Muscle layer of colon (tissue), 2 donors: ENCODE data around the gene ZNF814.
"Not testable (repeated sequence)": the region's sequence is repeated elsewhere in the genome, so short reads cannot be mapped to it uniquely, and the experiment has no call there.

Experiments used
- H3K27ac ChIP-seq: one replicate; pipeline ENCODE4 v1.7.0; 2013; ENCODE audit warnings: low read depth, mild to moderate bottlenecking, low read length, moderate library complexity
- H3K27me3 ChIP-seq, 2 donors: one replicate each; pipeline ENCODE4 v1.7.0; 2013; ENCODE audit warnings: low read length in 2 of 2, mild to moderate bottlenecking in 2 of 2; ENCODE audit not compliant: insufficient read depth in 2 of 2, control insufficient read depth in 1 of 2
- H3K36me3 ChIP-seq: one replicate; pipeline ENCODE4 v1.7.0; 2013; ENCODE audit warnings: mild to moderate bottlenecking, low read length; ENCODE audit not compliant: insufficient read depth
- H3K4me1 ChIP-seq: one replicate; pipeline ENCODE4 v1.7.0; 2013; ENCODE audit warnings: mild to moderate bottlenecking, low read length; ENCODE audit not compliant: insufficient read depth
- H3K4me3 ChIP-seq, 2 donors: one replicate each; pipeline ENCODE4 v1.7.0; 2013; ENCODE audit warnings: low read length in 2 of 2, low read depth in 1 of 2, mild to moderate bottlenecking in 1 of 2, moderate library complexity in 1 of 2
- H3K9ac ChIP-seq: one replicate; pipeline ENCODE4 v1.7.0; 2013; ENCODE audit warnings: low read length
- H3K9me3 ChIP-seq: one replicate; pipeline ENCODE4 v1.7.0; 2013; ENCODE audit warnings: mild to moderate bottlenecking, low read length
- donor health status: abdominal sarcoma.
- donor health status: Adenocarcinoma of cecum.

ZNF814 gene

DNA sequence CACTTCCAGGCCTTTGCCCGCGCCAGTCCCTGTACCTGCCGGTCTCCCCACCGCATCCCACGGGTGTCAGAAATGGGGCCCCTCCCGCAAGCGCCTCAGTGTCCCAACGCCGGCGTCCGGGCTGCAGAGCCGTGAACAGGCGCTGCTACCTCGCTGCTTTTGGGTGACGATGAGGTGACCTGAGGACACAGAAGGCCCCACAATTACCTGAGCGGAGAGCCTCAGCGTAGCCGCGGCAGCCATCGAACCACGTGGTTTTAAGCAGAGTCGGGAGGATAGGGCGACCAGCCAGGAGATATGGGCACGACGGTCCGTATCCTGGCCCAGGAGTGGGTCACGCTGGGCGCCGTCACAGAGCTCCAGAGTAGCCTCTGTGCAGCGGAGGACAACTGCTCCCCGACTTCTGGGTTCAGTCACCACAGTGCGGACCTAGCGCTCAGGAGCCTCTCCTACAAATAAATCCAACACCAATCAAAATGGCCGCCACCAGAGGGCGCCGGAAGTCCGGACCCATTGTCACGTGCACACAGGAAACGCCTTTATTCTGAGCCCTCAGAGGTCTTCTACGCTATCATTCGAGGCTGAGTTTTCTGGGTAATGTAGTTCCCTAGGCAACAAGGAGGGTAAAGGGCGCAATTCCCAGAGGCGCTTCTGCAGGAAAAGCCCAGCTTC, at the start of gene ZNF814:
Gene ZNF814 (minus strand): TSS at position 478 of the 672 bp plus-strand sequence. CDS start 235 bp downstream, at position 243.
- no peaks in the 10 kb centered on the region for H3K4me1 ChIP-seq
- H3K9me3 ChIP-seq, result no peaks in the 10 kb centered on the region
- H3K27me3 ChIP-seq, result no peaks in the 10 kb centered on the region
- peak within 1 kb of the TSS; percentile 84 for H3K4me3 ChIP-seq
- H3K36me3 ChIP-seq, result peaks cover 6% of the 10 kb centered on the region
- peak within 1 kb of the TSS; percentile 59 for H3K27ac ChIP-seq
- no peak within 1 kb of the TSS for H3K9ac ChIP-seq

GRCh38 chr19:57935731-57936130, 46.9 kb upstream of the ZNF814 start:
- Histone ChIP-seq H3K9ac (no peak overlapping the region), H3K9me3 (peaks cover 4% of the 10 kb centered on the region), H3K36me3 (peaks cover 13% of the 10 kb centered on the region), H3K27me3 (no peaks in the 10 kb centered on the region), H3K4me1 (no peaks in the 10 kb centered on the region), H3K4me3 (peak overlapping the region in 1 of 2 donors; percentile 85), H3K27ac (no peak overlapping the region)

GRCh38 chr19:57934820-57935665, 46.2 kb upstream of the ZNF814 start, which contains the start of gene ZNF418:
Gene ZNF418, minus strand, starts transcription at chr19:57935402. Its CDS starts 1,580 bp downstream, at chr19:57933822.
- H3K4me1 ChIP-seq, result no peaks in the 10 kb centered on the region
- no peaks in the 10 kb centered on the region for H3K27me3 ChIP-seq
- peaks cover 16% of the 10 kb centered on the region for H3K36me3 ChIP-seq
- peaks cover 4% of the 10 kb centered on the region for H3K9me3 ChIP-seq
- H3K9ac ChIP-seq, result peak within 1 kb of the TSS; percentile 75
- peak within 1 kb of the TSS; percentile 72 for H3K27ac ChIP-seq
- H3K4me3 ChIP-seq, result peak within 1 kb of the TSS; percentile 83 to 85

DNA sequence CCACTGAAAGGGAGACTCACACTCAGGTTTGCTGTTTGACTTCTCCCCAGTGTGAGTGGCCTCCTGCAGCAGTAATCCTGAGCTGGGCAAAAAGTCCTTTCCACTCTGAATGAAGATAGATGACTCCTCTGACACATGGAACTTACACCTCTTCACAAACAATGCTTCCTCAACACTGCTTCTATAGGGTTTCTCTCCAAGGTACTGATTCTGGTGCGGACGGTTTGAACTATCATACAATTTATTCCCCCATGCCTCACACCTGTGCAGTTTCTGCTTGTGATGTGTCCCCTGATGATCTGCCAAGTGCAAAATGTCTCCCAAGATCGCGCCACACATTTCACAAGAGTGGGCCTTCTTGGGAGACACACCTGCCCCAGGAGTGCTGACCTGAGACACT, 38.8 kb upstream of the ZNF814 start:
- peaks cover 37% of the 10 kb centered on the region for H3K36me3 ChIP-seq
- H3K27me3 ChIP-seq, result no peaks in the 10 kb centered on the region
- peak overlapping the region in 1 of 2 donors; percentile 16 for H3K4me3 ChIP-seq
- H3K4me1 ChIP-seq, result no peaks in the 10 kb centered on the region
- H3K27ac ChIP-seq, result no peak overlapping the region
- peaks cover 33% of the 10 kb centered on the region for H3K9me3 ChIP-seq
- H3K9ac ChIP-seq, result no peak overlapping the region

DNA sequence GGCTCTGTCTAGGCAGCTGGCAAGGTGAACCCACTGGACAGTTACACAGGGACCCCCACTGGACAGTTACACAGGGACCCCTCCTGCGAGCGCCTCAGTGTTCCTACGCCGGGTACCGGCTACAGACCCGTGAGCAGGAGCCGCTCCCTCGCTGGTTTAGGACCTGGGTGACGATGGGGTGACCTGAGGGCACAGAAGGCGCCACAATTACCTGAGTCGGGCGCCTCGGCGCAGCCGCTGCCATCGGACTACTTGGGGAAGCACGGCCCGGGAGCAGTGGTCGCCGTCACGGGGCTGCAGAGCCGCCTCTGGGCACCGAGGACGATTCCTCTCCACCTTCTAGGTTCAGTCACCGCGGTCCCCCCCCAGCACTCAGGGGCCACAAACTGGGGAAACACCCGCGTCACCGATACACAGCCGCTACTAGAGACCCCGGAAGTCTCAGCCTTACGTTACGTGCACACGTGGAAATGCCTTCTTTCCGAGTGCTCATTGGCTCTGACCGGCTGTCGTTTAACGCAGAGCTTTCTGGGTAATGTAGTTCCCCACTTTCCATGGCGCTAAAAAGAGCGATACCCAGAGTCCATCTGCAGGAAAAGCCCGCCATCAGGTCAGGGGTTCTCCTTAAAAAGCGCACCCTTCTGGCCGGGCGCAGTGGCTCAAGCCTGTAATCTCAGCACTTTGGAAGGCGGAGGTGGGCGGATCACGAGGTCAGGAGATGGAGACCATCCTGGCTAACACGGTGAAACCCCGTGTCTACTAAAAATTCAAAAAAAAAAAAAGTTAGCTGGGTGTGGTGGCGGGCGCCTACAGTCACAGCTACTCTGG, 27.5 kb upstream of the ZNF814 start, which contains the start of gene ZNF417:
Gene ZNF417 (minus strand): TSS at position 425 of the 828 bp plus-strand sequence. CDS start 181 bp downstream, at position 244.
- peak within 1 kb of the TSS; percentile 52 for H3K27ac ChIP-seq
- peaks cover 18% of the 10 kb centered on the region for H3K36me3 ChIP-seq

DNA sequence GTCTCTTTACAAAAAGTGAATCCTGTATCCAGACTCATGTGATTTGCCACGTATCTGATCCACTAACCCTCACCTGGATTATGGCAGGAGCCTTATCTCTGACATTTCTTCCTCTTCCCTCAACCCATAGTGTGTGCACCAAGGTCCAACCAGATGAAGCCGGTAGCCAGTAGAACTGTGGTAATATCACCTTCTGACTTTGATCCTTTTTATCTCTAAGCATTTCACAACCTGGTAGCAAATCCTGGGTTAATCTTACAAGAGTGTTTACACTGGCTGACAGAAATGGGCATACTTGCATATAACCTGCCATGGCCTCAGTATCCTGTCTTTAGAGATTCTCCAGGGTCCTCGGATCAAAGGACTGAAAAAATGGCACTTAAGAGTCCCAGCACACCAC, 25.7 kb upstream of the ZNF814 start:
- Histone ChIP-seq H3K27me3 (no peaks in the 10 kb centered on the region), H3K27ac (no peak overlapping the region), H3K9ac (no peak overlapping the region), H3K4me3 (no peak overlapping the region), H3K4me1 (peaks cover 13% of the 10 kb centered on the region), H3K9me3 (no peaks in the 10 kb centered on the region), H3K36me3 (peaks cover 23% of the 10 kb centered on the region)

More for the DNA sequence above, 27.5 kb upstream of the ZNF814 start, which contains the start of gene ZNF417:
- not testable (repeated sequence) for H3K9me3 ChIP-seq, H3K27me3 ChIP-seq
- Histone ChIP-seq H3K9ac (peak within 1 kb of the TSS; percentile 54), H3K4me1 (peaks cover 13% of the 10 kb centered on the region), H3K4me3 (peak within 1 kb of the TSS; percentile 73 to 78)

DNA sequence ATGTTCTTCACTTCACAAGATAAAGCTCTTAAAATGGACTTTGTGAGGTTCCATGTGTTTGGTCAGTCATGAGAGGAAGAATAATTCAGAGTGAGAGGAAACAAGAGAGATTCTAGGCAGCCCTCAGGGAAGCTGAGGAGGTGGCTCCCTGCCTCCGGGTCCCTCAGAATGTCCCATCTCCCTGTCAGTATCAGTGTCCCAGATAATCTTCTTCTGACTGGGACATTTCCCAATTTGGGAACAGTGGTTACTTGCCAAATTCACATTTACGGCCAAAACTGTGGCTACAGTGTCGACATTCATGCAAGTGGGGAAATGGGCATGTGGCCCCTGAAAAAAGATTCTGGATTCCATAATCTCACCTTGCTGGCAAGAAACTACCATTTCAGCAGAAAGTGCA, 18.6 kb upstream of the ZNF814 start:
- Histone ChIP-seq H3K4me3 (no peak overlapping the region), H3K36me3 (peaks cover 29% of the 10 kb centered on the region), H3K27ac (no peak overlapping the region), H3K4me1 (no peaks in the 10 kb centered on the region), H3K9me3 (peaks cover 4% of the 10 kb centered on the region), H3K9ac (no peak overlapping the region), H3K27me3 (no peaks in the 10 kb centered on the region)

DNA sequence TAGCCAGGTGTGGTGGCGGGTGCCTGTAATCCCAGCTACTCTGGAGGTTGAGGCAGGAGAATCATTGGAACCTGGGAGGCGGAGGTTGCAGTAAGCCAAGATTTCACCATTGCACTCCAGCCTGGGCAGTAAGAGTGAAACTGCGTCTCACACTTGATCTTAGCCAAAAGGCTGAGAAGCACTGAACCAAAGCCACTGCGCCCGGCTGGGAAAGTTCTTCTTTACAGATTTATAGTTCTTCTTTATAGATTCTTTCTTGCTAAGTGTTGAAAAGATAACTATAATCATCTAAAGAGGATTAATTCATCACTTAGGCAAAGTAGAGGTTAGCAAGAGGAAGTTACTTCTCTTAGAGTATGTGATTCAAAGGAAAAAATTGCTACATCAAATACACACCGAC, 16.4 kb upstream of the ZNF814 start:
- H3K4me3 ChIP-seq, result no peak overlapping the region
- H3K27ac ChIP-seq, result no peak overlapping the region
- H3K27me3 ChIP-seq, result no peaks in the 10 kb centered on the region
- no peak overlapping the region for H3K9ac ChIP-seq
- H3K4me1 ChIP-seq, result no peaks in the 10 kb centered on the region
- H3K9me3 ChIP-seq, result peaks cover 4% of the 10 kb centered on the region
- H3K36me3 ChIP-seq, result peaks cover 13% of the 10 kb centered on the region

GRCh38 chr19:57903618-57904184, 14.9 kb upstream of the ZNF814 start:
- Histone ChIP-seq H3K9ac (no peak overlapping the region), H3K9me3 (peaks cover 4% of the 10 kb centered on the region), H3K36me3 (peaks cover 13% of the 10 kb centered on the region), H3K4me1 (no peaks in the 10 kb centered on the region), H3K4me3 (no peak overlapping the region), H3K27ac (no peak overlapping the region), H3K27me3 (no peaks in the 10 kb centered on the region)

- Histone ChIP-seq H3K27ac (no peak overlapping the region), H3K4me1 (no peaks in the 10 kb centered on the region), H3K27me3 (no peaks in the 10 kb centered on the region), H3K4me3 (no peak overlapping the region), H3K9ac (no peak overlapping the region), H3K9me3 (no peaks in the 10 kb centered on the region), H3K36me3 (no peaks in the 10 kb centered on the region)
These were observed 11.5 kb upstream of the ZNF814 start for GRCh38 chr19:57900311-57900710.
